CD1c-positive myeloid dendritic cell (primary cell): ENCODE measurements around the gene HSD17B2.
A peak's percentile ranks its signal among the peaks of the same experiment; 100 is the strongest.
"Not testable (repeated sequence)": the region's sequence is repeated elsewhere in the genome, so short reads cannot be mapped to it uniquely, and the experiment has no call there.

Experiments
- DNase-seq: peaks from one replicate; pipeline ENCODE4 v3.0.0-alpha.2; 2016; ENCODE audit errors: extremely low spot score

The HSD17B2 gene

DNA sequence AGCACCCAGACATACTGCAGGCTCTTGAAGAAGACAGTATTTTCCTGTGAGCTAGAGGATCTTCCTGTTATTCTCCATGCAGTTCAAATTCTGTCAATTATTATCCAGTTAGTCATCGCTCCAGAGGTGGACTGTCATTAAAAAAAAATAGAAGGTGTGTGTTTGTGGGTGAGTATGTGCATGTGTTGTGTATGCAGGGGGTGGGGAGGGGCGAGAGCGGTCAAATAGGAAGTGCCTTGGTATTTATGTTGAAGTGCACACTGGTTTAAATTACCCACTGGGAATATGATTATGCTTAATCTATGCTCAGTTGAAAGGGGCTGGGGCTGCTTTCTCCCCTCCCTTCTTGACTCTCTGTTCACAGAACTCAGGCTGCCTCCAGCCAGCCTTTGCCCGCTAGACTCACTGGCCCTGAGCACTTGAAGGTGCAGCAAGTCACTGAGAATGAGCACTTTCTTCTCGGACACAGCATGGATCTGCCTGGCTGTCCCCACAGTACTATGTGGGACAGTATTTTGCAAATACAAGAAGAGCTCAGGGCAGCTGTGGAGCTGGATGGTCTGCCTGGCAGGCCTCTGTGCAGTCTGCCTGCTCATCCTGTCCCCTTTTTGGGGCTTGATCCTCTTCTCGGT lies at the start of gene HSD17B2:
HSD17B2 (plus strand) TSS at position 273 of the 632 bp plus-strand sequence; CDS start at position 445, 172 bp downstream.
- DNase-seq = no peak

- no peak for DNase-seq
These were observed 47.9 kb upstream of the HSD17B2 start for GRCh38 chr16:81987121-81987520.

- no peak for DNase-seq
These were observed 47.3 kb upstream of the HSD17B2 start for GRCh38 chr16:81987706-81988105.

DNA sequence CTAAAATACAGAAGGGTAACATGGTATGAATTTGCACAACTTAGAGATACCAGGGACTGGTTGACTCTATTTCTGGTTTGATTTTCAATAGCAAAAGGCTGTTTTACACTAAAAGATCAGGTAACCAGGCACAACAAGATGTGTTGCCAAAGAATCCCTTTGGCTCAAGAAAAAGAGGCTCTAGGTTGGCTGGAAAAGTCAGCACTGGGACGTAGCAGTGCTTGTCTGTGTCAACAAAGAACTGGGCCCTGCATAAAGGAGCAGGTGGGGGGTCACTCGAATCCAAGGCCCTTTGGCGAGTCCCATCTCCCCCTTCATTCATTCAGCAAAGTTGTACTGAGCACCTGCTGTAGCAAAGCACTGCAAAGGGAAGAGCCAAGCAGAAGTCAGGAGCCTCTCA lies 42.2 kb upstream of the HSD17B2 start:
- DNase-seq = no peak

GRCh38 chr16:81994485-81994884 lies 40.6 kb upstream of the HSD17B2 start:
- DNase-seq = no peak

- DNase-seq = no peak
These were observed 39.4 kb upstream of the HSD17B2 start for GRCh38 chr16:81995651-81996050.

DNA sequence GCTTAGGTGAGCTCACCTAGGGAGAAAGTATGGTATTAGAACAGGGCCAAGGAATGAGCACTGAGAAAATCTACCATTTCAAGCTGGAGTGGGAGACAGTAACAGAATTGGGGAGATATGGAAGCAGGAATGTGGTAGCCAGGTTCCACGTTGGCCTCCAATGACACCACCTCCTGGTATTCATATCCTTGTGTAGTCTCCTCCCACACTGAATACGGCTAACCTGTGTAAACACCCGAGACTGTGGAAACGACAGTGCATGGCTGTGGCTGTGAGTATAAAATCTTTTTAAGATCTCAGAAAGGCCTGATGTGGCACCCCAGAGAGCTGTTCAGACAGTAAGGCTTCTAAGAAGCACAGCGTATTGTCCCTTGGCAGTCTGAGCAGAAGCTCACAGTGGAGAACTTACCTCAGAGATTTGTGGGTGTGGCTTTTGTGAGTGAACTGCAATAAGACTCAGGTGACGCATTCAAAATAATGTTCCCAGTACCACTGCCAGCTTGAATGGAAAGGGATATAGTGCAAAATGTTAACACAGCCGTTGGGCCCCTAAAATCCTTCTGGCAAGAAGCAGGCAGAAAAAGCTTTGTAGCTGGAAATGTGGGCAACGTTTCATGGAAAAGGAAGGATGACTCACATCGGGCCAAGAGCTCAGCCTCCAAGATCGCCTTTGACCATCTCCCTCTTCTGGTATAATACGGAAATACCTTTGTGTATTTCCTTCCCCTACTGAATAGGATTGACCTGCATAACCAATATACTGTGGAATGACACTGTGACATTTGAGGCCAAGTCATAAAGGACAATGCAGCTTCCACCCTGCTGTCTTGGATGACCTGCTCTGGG lies 38.2 kb upstream of the HSD17B2 start:
- no peak for DNase-seq

GRCh38 chr16:81997738-81998137 lies 37.3 kb upstream of the HSD17B2 start:
- no peak for DNase-seq

DNA sequence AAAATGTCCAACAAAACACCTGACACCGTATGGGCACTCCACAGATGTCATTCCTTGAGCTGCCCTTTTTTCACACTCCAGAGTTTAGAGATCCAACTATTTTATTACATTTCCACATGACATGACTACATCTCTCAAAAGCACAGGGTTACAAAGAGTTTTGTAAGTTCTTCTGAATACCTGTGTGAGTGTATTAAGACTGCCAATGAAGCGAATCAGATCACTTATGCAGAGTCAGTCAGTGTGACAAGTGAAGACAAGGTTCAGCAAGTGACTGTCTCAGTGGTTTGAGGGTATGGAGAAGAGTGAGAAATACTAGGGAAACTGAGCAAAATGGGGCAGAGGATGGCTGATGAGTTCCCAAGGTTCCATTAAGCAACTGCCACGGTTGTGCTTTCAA lies 32.2 kb upstream of the HSD17B2 start:
- DNase-seq = no peak

GRCh38 chr16:82004601-82005000 lies 30.5 kb upstream of the HSD17B2 start:
- no peak for DNase-seq

GRCh38 chr16:82005027-82005830 lies 29.8 kb upstream of the HSD17B2 start:
- no peak for DNase-seq

GRCh38 chr16:82006036-82006435 lies 29.0 kb upstream of the HSD17B2 start:
- DNase-seq = no peak

- no peak for DNase-seq
These were observed 27.9 kb upstream of the HSD17B2 start for GRCh38 chr16:82007189-82007588.

DNA sequence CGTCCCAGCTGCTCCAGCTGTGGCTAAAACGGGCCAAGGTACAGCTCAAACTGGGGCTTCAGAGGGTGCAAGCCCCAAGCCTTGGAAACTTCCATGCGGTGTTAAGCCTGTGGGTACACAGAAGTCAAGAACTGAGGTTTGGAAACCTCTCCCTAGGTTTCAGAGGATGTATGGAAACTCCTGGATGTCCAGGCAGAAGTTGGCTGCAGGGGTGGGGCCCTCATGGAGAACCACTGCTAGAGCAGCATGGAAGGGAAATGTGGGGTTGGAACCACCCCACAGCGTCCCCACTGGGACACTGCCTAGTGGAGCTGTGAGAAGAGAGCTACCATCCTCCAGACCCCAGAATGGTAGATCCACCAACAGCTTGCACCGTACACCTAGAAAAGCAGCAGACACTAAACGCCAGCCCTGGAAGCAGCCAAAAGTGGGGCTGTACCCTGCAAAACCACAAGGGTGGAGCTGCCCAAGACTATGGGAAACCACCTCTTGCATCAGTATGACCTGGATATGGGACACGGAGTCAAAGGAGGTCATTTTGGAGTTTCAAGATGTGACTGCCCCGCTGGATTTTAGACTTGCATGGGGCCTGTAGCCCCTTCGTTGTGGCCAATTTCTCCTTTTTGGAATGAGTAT lies 26.0 kb upstream of the HSD17B2 start:
- DNase-seq = no peak

- not testable (repeated sequence) for DNase-seq
These were observed 25.3 kb upstream of the HSD17B2 start for GRCh38 chr16:82009789-82010188.

DNA sequence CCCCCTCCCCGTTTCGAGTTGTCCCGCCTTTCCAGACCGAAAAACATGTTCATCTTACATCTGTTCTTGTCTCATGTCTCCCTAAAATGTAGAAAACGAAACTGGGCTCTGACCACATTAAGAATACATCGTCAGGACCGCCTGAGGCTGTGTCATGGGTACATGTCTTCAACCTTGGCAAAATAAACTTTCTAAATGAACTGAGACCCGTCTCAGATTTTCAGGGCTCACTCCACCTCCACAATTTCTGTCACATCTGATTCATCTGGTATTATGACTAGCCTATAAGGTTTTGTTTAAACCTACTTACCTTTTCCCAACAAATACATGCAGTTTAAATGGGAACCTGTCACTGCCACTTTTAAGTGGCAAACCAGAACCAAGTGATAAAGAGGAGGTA lies 24.4 kb upstream of the HSD17B2 start:
- DNase-seq = no peak

- DNase-seq = peak; percentile 16
These were observed 23.8 kb upstream of the HSD17B2 start, which contains the start of gene SDR42E1 for GRCh38 chr16:82011199-82011641. Gene SDR42E1 (minus strand): TSS chr16:82011470. CDS start chr16:82000858, 10,612 bp downstream.

GRCh38 chr16:82013139-82013538 lies 21.9 kb upstream of the HSD17B2 start:
- DNase-seq = no peak

DNA sequence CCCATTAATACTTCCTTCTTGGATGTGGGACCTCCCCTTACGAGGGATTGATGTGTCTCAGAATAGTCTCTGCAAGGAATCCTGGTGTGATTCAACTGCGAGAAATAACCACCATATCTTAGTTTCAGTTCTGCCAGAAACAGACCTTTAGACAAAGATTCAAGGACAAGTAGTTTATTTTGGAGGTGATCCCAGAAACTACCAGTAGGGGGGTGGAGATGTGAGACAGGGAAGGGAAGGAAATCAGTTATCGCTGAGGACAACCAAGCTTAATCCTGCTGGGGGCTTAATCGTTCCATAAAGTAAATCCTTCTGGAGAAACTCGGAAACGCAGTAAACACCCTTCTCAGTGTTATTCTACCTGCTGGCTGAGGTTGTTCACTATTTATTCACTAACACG lies 18.8 kb upstream of the HSD17B2 start:
- peak; percentile 20 for DNase-seq

DNA sequence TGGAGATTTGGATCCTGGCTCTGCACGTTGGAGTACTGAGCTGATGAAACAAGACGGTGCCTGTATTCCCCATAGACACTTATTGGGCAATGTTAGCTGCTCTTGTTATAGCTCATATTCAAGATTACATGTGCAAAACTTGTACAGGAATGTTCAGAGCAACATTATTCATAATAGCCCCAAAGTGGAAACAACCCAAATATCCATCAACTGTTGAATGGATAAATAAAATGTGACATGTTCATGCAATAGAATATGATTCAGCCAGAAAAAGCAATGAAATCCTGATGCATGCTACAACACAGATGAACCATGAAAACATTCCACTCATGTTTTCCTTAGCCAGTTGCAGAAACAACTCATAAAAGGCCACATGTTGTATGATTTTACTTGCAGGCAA lies 18.1 kb upstream of the HSD17B2 start:
- DNase-seq = no peak

DNA sequence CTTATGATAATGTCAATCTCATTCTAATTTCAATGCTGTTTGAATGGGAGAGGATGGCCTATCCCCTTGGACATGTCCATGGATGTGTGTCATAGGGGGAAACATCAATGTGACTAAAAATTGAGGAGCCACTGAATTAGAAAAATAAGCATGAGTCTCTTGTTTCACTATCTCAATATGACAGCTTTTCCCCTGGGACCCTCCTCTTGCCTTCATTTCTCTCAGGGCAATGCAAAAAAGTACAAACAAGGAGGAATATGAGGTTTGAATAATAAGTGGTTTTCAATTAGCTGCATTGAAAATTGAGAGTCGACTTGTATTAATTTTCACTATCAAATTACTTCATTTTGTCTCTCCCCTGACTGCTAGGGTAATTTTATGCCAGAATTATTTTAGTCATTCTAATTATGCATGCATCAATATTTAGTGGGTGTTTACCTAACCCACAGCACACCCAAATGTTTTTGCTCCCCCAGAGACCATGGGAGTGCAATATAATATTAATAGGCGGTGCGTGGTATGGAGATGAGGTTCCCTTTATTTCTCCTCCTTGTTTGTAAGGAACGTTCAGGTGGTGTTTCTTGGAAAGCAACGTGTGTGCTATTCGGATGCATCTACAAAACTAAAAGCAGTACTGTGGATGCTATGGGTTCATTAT lies 17.0 kb upstream of the HSD17B2 start:
- DNase-seq = no peak
